DND-41 (cell line): ENCODE measurements around the gene MEMO1.
"Not testable (repeated sequence)": the region's sequence is repeated elsewhere in the genome, so short reads cannot be mapped to it uniquely, and the experiment has no call there.

Source experiments
- ATAC-seq: fragments of 200-7000 bp; cut with Tn5 transposase; 3 replicates; pipeline ENCODE4 v1.9.1; 2021; ENCODE audit warnings: low read depth; ENCODE audit not compliant: insufficient read depth
- DNase-seq: peaks from one replicate; pipeline ENCODE4 v3.0.0-alpha.2; 2020
- H2AFZ ChIP-seq: 2 replicates; pipeline ENCODE4 v1.6.0; 2012; ENCODE audit warnings: low read depth, low read length
- H3K27ac ChIP-seq: 2 replicates; pipeline ENCODE4 v1.5.1; 2012; ENCODE audit warnings: low read length, inconsistent platforms
- H3K27me3 ChIP-seq: fragments of 200-600 bp; sonication (generic); 2 replicates; pipeline ENCODE4 v1.6.0; 2012; ENCODE audit warnings: low read length, mild to moderate bottlenecking, inconsistent platforms; ENCODE audit not compliant: insufficient read depth, poor library complexity
- H3K36me3 ChIP-seq: 2 replicates; pipeline ENCODE4 v1.5.1; 2012; ENCODE audit warnings: low read length, inconsistent platforms; ENCODE audit not compliant: insufficient read depth
- H3K4me1 ChIP-seq: 2 replicates; pipeline ENCODE4 v1.5.1; 2012; ENCODE audit warnings: mild to moderate bottlenecking, low read length; ENCODE audit not compliant: insufficient read depth
- H3K4me2 ChIP-seq: 2 replicates; pipeline ENCODE4 v1.6.0; 2012; ENCODE audit warnings: mild to moderate bottlenecking, moderate library complexity, low read length, inconsistent platforms; ENCODE audit not compliant: insufficient read depth
- H3K4me3 ChIP-seq, 2 experiments: fragments of 200-600 bp in 1 of 2; shearing (Covaris generic) in 1 of 2; 2 replicates each; pipeline ENCODE4 v1.5.1; 2012 to 2016; ENCODE audit warnings: inconsistent platforms in 2 of 2, low read length in 2 of 2, mild to moderate bottlenecking in 2 of 2, low read depth in 1 of 2, moderate library complexity in 1 of 2
- H3K79me2 ChIP-seq: 2 replicates; pipeline ENCODE4 v1.6.0; 2012; ENCODE audit warnings: low read length, inconsistent platforms; ENCODE audit not compliant: insufficient read depth
- H3K9ac ChIP-seq: 2 replicates; pipeline ENCODE4 v1.6.0; 2012; ENCODE audit warnings: low read depth, mild to moderate bottlenecking, inconsistent platforms, low read length, moderate library complexity
- H3K9me3 ChIP-seq: 2 replicates; pipeline ENCODE4 v1.5.1; 2012; ENCODE audit warnings: low read length, moderate library complexity, mild to moderate bottlenecking, inconsistent platforms; ENCODE audit not compliant: insufficient read depth, severe bottlenecking
- H4K20me1 ChIP-seq: 2 replicates; pipeline ENCODE4 v1.6.0; 2012; ENCODE audit warnings: low read length; ENCODE audit not compliant: insufficient read depth
- EZH2 ChIP-seq: IDR thresholded peaks from 3 replicates; pipeline ENCODE4 v1.6.1; 2012; ENCODE audit warnings: borderline replicate concordance, low read depth, mild to moderate bottlenecking, moderate library complexity, low read length, inconsistent platforms; ENCODE audit not compliant: severe bottlenecking
- TF ChIP-seq, protein P1 (sequence below): IDR thresholded peaks from 2 replicates; pipeline ENCODE4 v1.5.1; 2012; ENCODE audit warnings: borderline replicate concordance, low read length, moderate library complexity, mild to moderate bottlenecking; ENCODE audit not compliant: poor library complexity, severe bottlenecking; ENCODE audit errors: extremely low read depth

Gene MEMO1

DNA sequence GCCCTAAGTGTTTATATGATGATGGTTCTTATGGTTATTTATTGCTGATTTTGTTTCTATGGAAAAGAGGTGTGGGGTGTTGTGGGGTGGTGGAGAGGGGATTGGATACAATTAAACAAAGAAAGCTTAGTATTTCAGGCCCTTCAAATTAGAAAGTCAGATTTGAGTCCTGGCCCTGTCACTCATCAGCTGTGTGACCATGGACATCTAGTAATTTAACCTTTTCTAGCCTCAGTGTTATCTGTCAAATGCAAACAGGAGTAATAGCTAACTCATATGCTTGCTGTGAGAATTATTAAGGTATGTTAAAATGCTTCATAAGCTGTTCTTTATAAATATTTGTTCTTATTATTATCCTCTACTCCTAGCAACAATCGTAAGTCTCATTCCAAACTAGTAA lies 2.1 kb upstream of the MEMO1 start:
- TF ChIP-seq, protein P1, sequence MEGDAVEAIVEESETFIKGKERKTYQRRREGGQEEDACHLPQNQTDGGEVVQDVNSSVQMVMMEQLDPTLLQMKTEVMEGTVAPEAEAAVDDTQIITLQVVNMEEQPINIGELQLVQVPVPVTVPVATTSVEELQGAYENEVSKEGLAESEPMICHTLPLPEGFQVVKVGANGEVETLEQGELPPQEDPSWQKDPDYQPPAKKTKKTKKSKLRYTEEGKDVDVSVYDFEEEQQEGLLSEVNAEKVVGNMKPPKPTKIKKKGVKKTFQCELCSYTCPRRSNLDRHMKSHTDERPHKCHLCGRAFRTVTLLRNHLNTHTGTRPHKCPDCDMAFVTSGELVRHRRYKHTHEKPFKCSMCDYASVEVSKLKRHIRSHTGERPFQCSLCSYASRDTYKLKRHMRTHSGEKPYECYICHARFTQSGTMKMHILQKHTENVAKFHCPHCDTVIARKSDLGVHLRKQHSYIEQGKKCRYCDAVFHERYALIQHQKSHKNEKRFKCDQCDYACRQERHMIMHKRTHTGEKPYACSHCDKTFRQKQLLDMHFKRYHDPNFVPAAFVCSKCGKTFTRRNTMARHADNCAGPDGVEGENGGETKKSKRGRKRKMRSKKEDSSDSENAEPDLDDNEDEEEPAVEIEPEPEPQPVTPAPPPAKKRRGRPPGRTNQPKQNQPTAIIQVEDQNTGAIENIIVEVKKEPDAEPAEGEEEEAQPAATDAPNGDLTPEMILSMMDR = no peak
- no peak for TF ChIP-seq EZH2
- peaks cover 22% of the 10 kb centered on the region for H3K4me1 ChIP-seq
- no peak overlapping the region for H3K4me2 ChIP-seq
- no peaks in the 10 kb centered on the region for H3K9me3 ChIP-seq
- peaks cover 5% of the 10 kb centered on the region for H3K36me3 ChIP-seq
- no peaks in the 10 kb centered on the region for H3K27me3 ChIP-seq
- no peak for DNase-seq
- no peak for ATAC-seq
- no peak overlapping the region for H3K4me3 ChIP-seq
- no peak overlapping the region for H3K9ac ChIP-seq
- H4K20me1 ChIP-seq = peaks cover 16% of the 10 kb centered on the region
- H3K79me2 ChIP-seq = peaks cover 19% of the 10 kb centered on the region
- no peak overlapping the region for H3K27ac ChIP-seq
- H2AFZ ChIP-seq = no peak overlapping the region

DNA sequence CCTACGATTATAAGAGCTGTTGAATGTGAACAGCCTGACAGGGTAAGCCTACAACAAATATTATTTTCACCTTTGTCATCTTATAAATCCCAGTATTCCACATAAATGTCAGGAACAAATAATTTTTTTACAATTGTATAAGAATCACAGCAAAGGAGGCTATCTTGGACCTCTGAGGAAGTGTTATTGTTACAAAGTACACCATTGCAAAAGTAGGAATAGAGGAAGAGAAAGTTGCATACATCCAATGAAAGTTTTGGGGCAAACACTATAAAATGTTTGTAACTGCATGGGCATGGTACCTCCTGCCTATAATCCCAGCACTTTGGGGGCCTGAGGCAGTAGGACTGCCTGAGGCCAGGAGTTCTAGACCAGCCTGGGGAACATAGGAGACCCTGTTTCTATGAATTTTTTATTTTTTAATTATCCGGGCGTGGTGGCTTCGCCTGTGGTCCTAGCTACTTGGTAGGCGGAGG lies 715 bp upstream of the MEMO1 start:
- ATAC-seq (no peak), DNase-seq (no peak)
- peak overlapping the region; percentile 60 for H3K9ac ChIP-seq
- no peaks in the 10 kb centered on the region for H3K9me3 ChIP-seq
- H2AFZ ChIP-seq = peak overlapping the region; percentile 81
- peaks cover 33% of the 10 kb centered on the region for H3K79me2 ChIP-seq
- H4K20me1 ChIP-seq = peaks cover 20% of the 10 kb centered on the region
- peak overlapping the region; percentile 69 for H3K4me2 ChIP-seq
- no peak for TF ChIP-seq EZH2
- TF ChIP-seq, protein P1 = no peak
- H3K36me3 ChIP-seq = no peaks in the 10 kb centered on the region
- peak overlapping the region; percentile 90 for H3K27ac ChIP-seq
- H3K4me1 ChIP-seq = peaks cover 33% of the 10 kb centered on the region
- peak overlapping the region; percentile 29 to 69; a peak in 3 of 4 replicates for H3K4me3 ChIP-seq
- H3K27me3 ChIP-seq = no peaks in the 10 kb centered on the region

DNA sequence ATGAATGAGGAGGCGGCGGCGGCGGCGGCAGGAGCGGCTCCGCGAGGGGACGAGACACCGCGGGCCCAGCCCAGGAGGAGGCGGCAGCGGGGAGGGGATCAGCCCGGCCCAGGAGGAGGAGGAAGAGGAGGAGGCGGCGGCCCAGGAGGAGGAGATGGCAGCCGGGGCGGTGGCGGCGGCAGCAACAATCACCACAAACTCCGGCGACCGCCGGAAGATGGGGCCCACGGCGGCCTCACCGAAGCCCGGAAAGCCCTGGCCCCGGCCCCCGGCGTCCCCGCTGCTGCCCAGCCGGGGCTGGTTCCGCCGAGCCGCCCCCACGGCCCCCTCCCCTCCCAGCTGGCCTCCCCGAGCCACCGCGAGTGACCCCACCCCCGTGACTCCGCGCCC lies 533 bp downstream of the MEMO1 start:
- H3K27ac ChIP-seq, H3K9me3 ChIP-seq, H3K36me3 ChIP-seq, H2AFZ ChIP-seq, H3K27me3 ChIP-seq: not testable (repeated sequence)
- H3K4me1 ChIP-seq = peaks cover 39% of the 10 kb centered on the region
- H3K79me2 ChIP-seq = peaks cover 45% of the 10 kb centered on the region
- H4K20me1 ChIP-seq = peaks cover 30% of the 10 kb centered on the region
- DNase-seq (peak; percentile 79), ATAC-seq (peak; percentile 75)
- peak overlapping the region in 1 of 2 experiments; percentile 81; a peak in 2 of 4 replicates for H3K4me3 ChIP-seq
- peak overlapping the region; percentile 60 for H3K9ac ChIP-seq
- H3K4me2 ChIP-seq = 0 out of 2 replicates have a peak overlapping the region, but pooled peaks have one; percentile 19

DNA sequence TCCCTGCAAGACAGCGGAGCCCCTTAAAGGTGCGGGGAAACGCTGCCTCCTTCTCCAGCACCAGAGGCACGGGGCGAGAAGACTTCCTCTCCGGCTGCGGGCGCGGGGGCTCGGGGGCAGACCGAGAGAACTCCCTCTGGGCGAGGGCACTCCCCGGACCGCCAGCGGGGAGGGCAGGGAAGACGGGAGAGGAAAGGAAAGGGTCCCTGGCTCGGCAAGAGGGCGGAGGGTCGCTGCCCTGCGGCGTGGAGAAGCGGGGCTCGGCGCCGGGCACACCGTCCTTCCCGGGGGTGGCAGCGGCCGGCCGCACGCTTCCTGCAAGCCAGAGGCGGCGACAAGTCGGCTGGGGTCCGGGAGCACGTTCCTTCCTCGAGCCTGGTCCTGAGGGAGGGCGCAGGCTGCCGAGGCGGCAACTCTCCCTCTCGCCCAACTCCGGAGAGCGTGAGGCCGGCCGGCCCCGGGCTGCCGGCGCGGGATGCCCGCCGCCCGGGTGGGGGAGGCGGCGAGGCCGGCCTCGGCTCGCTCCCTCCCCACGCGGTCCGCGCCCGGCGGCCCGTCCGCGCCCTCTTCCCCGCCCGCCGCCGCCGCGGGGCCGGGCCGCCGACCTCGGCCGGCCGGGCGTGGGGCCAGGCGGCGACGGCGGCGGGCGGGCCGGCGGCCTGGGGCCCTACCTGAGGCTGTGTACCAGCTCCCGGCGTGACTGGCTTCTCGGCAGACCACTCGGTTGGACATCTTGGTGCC lies 1.1 kb downstream of the MEMO1 start:
- Histone ChIP-seq H4K20me1 (peaks cover 30% of the 10 kb centered on the region), H3K27ac (peak overlapping the region; percentile 45), H3K9me3 (no peaks in the 10 kb centered on the region), H3K4me2 (peak overlapping the region; percentile 89), H3K27me3 (no peaks in the 10 kb centered on the region), H3K36me3 (no peaks in the 10 kb centered on the region), H3K4me3 (peak overlapping the region; percentile 54 to 81; a peak in 3 of 4 replicates), H2AFZ (peak overlapping the region; percentile 65), H3K79me2 (peaks cover 51% of the 10 kb centered on the region), H3K4me1 (peaks cover 42% of the 10 kb centered on the region), H3K9ac (peak overlapping the region; percentile 80)
- TF ChIP-seq EZH2 = no peak
- TF ChIP-seq, protein P1 = no peak
- peak; percentile 63 for DNase-seq
- ATAC-seq = peak; percentile 20
